Right atrium auricular region (tissue), 2 donors: ENCODE measurements around the gene NF1. TPM values are rescaled to one million over a fixed set of nuclear protein-coding genes. Genes with fewer than 3 reads are reported as not detected.

Experiments
- DNase-seq: peaks from one replicate; pipeline ENCODE4 v3.0.0-alpha.2; 2019; ENCODE audit warnings: low spot score
- H3K27ac ChIP-seq, 2 donors: fragments of 200-600 bp; sonication (generic); 1 replicate in 1 of 2; 2 replicates in 1 of 2; pipeline ENCODE4 v1.5.1; 2016 to 2019
- H3K27me3 ChIP-seq, 2 donors: fragments of 200-600 bp; sonication (generic); one replicate each; pipeline versions ENCODE4 v1.5.1 to v1.6.0; 2017 to 2019
- H3K36me3 ChIP-seq: fragments of 200-600 bp; sonication (generic); one replicate; pipeline ENCODE4 v1.5.1; 2016
- H3K4me1 ChIP-seq, 2 donors: fragments of 200-600 bp; sonication (generic); one replicate each; pipeline versions ENCODE4 v1.5.1 to v1.6.0; 2017 to 2019
- H3K4me3 ChIP-seq, 2 donors: fragments of 200-600 bp; sonication (generic); 1 replicate in 1 of 2; 2 replicates in 1 of 2; pipeline ENCODE4 v1.5.1; 2017 to 2019; ENCODE audit warnings: mild to moderate bottlenecking in 1 of 2, moderate library complexity in 1 of 2
- H3K9me3 ChIP-seq, 2 donors: fragments of 200-600 bp; sonication (generic); one replicate each; pipeline ENCODE4 v1.5.1; 2019
- CTCF ChIP-seq, 2 donors: fragments of 200-600 bp; sonication (generic); IDR thresholded peaks; one replicate each; pipeline ENCODE4 v1.5.1; 2019; ENCODE audit warnings: antibody characterized with exemption in 2 of 2
- total RNA-seq, 2 donors: library from RNA; depleted of rRNA; stranded (reverse); fragments of >200 nt; gene quantifications; one replicate each; pipeline ENCODE4 v1.1.0, GENCODE V29; 2016

NF1 gene
- total RNA-seq, 2 donors from 2014 or later, result 47.5 to 51.4 TPM

- no peak for TF ChIP-seq CTCF (IDR thresholded peaks at IDR 0.05)
- peak; percentile 53 for DNase-seq
- Histone ChIP-seq H3K36me3 (no peaks in the 10 kb centered on the region), H3K4me1 (no peaks in the 10 kb centered on the region), H3K4me3 (no peak overlapping the region), H3K27ac (no peak overlapping the region), H3K27me3 (no peaks in the 10 kb centered on the region), H3K9me3 (no peaks in the 10 kb centered on the region)
Observed at GRCh38 chr17:31385428-31386285, 290.9 kb downstream of the NF1 start.

- Histone ChIP-seq H3K36me3 (no peaks in the 10 kb centered on the region), H3K4me3 (no peak overlapping the region), H3K27ac (no peak overlapping the region), H3K9me3 (no peaks in the 10 kb centered on the region), H3K27me3 (no peaks in the 10 kb centered on the region), H3K4me1 (peaks cover 0 to 7% of the 10 kb centered on the region in 2 donors)
- DNase-seq, result no peak
- TF ChIP-seq CTCF (IDR thresholded peaks at IDR 0.05), result no peak
Observed at GRCh38 chr17:31386542-31387075, 291.8 kb downstream of the NF1 start.

GRCh38 chr17:31387438-31387837, 292.7 kb downstream of the NF1 start:
- Histone ChIP-seq H3K4me3 (no peak overlapping the region), H3K4me1 (peaks cover 0 to 14% of the 10 kb centered on the region in 2 donors), H3K27ac (no peak overlapping the region), H3K36me3 (no peaks in the 10 kb centered on the region), H3K9me3 (no peaks in the 10 kb centered on the region), H3K27me3 (peaks cover 0 to 7% of the 10 kb centered on the region in 2 donors)
- no peak for DNase-seq
- TF ChIP-seq CTCF (IDR thresholded peaks at IDR 0.05), result no peak

- no peaks in the 10 kb centered on the region for H3K36me3 ChIP-seq
- H3K4me1 ChIP-seq, result peaks cover 0 to 17% of the 10 kb centered on the region in 2 donors
- H3K4me3 ChIP-seq, result no peak overlapping the region
- DNase-seq, result no peak
- H3K27me3 ChIP-seq, result peaks cover 0 to 11% of the 10 kb centered on the region in 2 donors
- TF ChIP-seq CTCF (IDR thresholded peaks at IDR 0.05), result no peak
- H3K27ac ChIP-seq, result no peak overlapping the region
- H3K9me3 ChIP-seq, result no peaks in the 10 kb centered on the region
Observed at GRCh38 chr17:31388351-31388750, 293.6 kb downstream of the NF1 start.

- peak; percentile 55 for DNase-seq
- no peaks in the 10 kb centered on the region for H3K36me3 ChIP-seq
- no peaks in the 10 kb centered on the region for H3K9me3 ChIP-seq
- no peak overlapping the region for H3K27ac ChIP-seq
- H3K4me3 ChIP-seq, result no peak overlapping the region
- peaks cover 0 to 11% of the 10 kb centered on the region in 2 donors for H3K27me3 ChIP-seq
- peaks cover 0 to 17% of the 10 kb centered on the region in 2 donors for H3K4me1 ChIP-seq
- peak; percentile 45 to 73 for TF ChIP-seq CTCF (IDR thresholded peaks at IDR 0.05)
Observed at GRCh38 chr17:31388770-31389656, 294.2 kb downstream of the NF1 start.
